GM06990 (cell line): Measurements from ENCODE around the gene RILPL1.
A peak's percentile ranks its signal among the peaks of the same experiment; 100 is the strongest.
"Not testable (repeated sequence)": the region's sequence is repeated elsewhere in the genome, so short reads cannot be mapped to it uniquely, and the experiment has no call there.

Experiments used
- DNase-seq: peaks from one replicate; pipeline ENCODE4 v3.0.0-alpha.2; 2011; ENCODE audit not compliant: insufficient read length; ENCODE audit errors: extremely low read depth
- H3K27me3 ChIP-seq: replicated peaks from 2 replicates; pipeline ENCODE4 v1.6.0; 2011; ENCODE audit warnings: low read length; ENCODE audit not compliant: control insufficient read depth, insufficient read depth
- H3K36me3 ChIP-seq: 2 replicates; pipeline ENCODE4 v1.5.1; 2011; ENCODE audit warnings: low read length; ENCODE audit not compliant: control insufficient read depth, insufficient read depth
- H3K4me3 ChIP-seq: replicated peaks from 2 replicates; pipeline ENCODE4 v1.5.1; 2011; ENCODE audit warnings: low read depth, mild to moderate bottlenecking, control low read depth, low read length
- TF ChIP-seq, protein P1 (sequence below): IDR thresholded peaks from 2 replicates; pipeline ENCODE4 v1.5.1; 2011; ENCODE audit warnings: low read length, control low read depth, mild to moderate bottlenecking, inconsistent platforms; ENCODE audit not compliant: insufficient read depth, poor library complexity, severe bottlenecking

The RILPL1 gene

DNA sequence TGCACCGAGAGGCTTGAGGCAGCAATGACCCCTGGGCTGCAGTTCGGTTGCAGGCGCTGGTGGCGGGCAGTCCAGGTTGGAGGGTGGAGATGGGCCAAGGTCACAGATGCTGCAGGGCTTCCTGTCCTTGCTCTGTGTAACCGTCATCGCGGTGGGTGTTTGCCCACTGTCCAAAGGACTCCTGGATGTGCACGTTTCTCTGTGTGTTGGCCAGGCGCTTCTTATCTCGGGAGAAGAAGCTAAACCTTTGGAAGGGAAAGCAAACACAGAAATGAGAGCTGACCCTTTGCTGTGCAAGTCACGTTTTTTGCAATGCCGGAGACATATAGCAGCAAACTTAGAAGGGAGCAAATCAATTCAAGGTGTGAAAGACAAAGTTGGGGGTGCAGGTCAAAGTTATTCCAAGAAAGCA is 61.1 kb downstream of the RILPL1 start:
- DNase-seq: no peak
- TF ChIP-seq, protein P1, sequence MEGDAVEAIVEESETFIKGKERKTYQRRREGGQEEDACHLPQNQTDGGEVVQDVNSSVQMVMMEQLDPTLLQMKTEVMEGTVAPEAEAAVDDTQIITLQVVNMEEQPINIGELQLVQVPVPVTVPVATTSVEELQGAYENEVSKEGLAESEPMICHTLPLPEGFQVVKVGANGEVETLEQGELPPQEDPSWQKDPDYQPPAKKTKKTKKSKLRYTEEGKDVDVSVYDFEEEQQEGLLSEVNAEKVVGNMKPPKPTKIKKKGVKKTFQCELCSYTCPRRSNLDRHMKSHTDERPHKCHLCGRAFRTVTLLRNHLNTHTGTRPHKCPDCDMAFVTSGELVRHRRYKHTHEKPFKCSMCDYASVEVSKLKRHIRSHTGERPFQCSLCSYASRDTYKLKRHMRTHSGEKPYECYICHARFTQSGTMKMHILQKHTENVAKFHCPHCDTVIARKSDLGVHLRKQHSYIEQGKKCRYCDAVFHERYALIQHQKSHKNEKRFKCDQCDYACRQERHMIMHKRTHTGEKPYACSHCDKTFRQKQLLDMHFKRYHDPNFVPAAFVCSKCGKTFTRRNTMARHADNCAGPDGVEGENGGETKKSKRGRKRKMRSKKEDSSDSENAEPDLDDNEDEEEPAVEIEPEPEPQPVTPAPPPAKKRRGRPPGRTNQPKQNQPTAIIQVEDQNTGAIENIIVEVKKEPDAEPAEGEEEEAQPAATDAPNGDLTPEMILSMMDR: no peak
- Histone ChIP-seq H3K27me3 (no peaks in the 10 kb centered on the region), H3K36me3 (peaks cover 3% of the 10 kb centered on the region), H3K4me3 (no peak overlapping the region)

DNA sequence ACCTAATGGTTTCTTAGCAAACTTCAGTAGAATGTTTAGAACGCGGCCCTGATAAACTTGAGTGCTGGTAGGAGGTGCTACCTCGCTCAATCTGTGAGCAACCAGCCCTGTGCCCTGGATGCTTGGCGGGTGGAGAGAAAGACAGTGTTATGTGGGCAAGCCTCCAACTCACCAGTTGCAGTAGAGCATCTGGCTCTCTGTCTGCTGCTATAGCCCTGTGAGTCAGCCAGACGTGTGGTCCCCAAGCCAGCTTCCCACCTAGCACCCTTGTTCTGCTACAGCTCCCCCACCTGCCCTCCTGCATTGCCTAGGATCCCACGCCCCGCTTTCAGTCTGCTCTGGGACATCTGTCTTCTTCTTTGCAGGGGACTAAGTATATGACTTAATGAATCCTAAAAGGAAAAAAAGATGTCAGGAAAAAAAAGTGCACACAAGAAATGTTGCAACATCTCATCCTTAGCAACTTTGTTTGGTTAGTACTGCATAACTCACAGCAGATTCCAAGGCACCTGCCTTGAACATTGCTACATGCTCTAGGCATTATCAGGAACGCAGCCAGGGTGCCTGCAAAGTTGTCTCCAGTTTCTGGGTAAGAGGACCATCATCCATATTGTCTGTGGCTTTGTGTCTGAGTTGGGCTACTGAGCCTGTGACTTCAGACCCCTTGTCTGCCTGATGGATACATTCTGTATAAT is 62.0 kb downstream of the RILPL1 start:
- peaks cover 3% of the 10 kb centered on the region for H3K36me3 ChIP-seq
- no peaks in the 10 kb centered on the region for H3K27me3 ChIP-seq
- TF ChIP-seq, protein P1: no peak
- no peak overlapping the region for H3K4me3 ChIP-seq
- no peak for DNase-seq

DNA sequence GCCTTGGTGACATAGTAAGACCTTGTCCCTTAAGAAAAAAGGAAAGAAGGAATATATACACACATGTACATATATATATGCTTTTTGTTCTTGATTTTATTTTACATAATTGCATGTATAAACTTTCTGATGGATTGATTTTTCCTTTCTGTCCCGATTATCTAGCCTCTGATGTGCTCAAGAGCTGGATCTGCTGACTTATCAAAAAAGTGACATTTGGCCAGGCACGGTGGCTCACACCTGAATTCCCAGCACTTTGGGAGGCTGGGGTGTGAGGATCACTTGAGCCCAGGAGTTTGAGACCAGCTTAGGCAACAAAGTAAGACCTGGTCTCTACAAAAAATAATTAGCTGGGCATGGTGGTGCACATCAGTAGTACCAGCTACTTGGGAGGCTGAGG is 63.5 kb downstream of the RILPL1 start:
- Histone ChIP-seq H3K36me3 (peaks cover 9% of the 10 kb centered on the region), H3K4me3 (no peak overlapping the region), H3K27me3 (no peaks in the 10 kb centered on the region)
- no peak for DNase-seq
- TF ChIP-seq, protein P1: no peak

DNA sequence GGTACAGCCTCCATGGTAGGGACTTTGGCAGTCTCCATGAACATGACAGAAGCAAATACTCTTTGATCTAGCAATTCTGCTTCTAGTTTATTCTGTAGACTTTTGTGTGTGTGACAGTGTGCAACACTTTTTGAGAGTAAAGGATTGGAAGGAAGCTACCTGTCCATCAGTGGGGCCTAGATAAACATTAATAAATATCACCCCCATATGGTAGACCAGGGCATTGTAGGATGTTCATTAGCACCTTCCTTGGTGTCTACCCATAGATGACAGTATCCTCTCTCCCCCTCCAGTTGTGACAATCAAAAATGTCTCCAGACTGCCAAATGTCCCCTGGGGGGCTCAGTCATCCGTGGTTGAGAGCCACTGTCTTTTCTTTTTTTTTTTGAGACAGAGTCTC is 64.7 kb downstream of the RILPL1 start:
- no peaks in the 10 kb centered on the region for H3K27me3 ChIP-seq
- H3K36me3 ChIP-seq: peaks cover 12% of the 10 kb centered on the region
- TF ChIP-seq, protein P1: peak; percentile 40
- DNase-seq: no peak
- H3K4me3 ChIP-seq: no peak overlapping the region

DNA sequence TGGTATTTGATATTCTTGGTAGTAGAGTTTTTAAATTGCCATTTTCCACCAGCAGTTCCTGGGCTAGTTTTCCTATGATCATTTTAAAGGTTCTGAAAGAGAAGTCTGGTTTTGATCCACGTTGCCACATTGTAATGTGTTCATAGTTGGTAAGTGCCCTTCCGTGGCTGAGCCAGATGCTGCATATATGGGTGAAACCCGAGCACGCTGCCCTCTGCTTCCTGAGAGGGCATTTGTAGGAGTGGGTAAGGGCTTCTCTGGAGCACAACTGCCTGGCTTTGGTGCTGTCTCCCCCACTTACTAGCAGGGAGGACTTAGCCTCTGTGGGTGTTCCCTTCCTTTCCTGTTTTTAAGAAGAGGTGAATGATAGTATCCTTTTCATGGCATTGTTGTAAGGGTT is 68.4 kb downstream of the RILPL1 start:
- DNase-seq: no peak
- Histone ChIP-seq H3K27me3 (no peaks in the 10 kb centered on the region), H3K36me3 (peaks cover 11% of the 10 kb centered on the region), H3K4me3 (no peak overlapping the region)
- TF ChIP-seq, protein P1: no peak

DNA sequence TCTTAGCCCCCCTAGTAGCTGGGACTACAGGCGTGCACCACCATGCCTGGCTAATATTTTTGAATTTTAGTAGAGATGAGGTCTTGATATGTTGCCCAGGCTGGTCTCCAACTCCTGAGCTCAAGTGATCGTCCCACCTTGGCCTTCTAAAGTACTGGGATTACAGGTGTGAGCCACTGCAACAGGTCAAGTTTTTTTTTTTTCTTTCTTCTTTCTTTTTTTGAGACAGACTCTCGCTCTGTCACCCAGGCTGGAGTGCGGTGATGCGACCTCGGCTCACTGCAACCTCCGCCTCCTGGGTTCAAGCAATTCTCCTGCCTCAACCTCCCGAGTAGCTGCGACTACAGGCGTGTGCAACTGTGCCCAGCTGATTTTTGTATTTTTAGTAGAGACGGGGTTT is 70.3 kb downstream of the RILPL1 start:
- H3K27me3 ChIP-seq, H3K4me3 ChIP-seq, DNase-seq: not testable (repeated sequence)
- peaks cover 11% of the 10 kb centered on the region for H3K36me3 ChIP-seq
